HepG2 (cell line): ENCODE measurements around the gene RIMBP2. TPM values are rescaled to one million over a fixed set of nuclear protein-coding genes. Genes with fewer than 3 reads are reported as not detected.

Experiments
- ATAC-seq: fragments of 200-7000 bp; cut with Tn5 transposase; 3 replicates; pipeline ENCODE4 v1.9.1; 2020; ENCODE audit warnings: mild to moderate bottlenecking, moderate library complexity
- BruUV-seq: library from RNA; stranded (reverse); fragments of 400-500 nt; replicated peaks from 2 replicates; lab custom pipeline; 2021; lab: Mats Ljungman, UMichigan
- CTCF ChIA-PET: fragments of 300-600 bp; formaldehyde crosslinking; extraction: SDS; loops from one replicate; lab custom pipeline; 2021; ENCODE audit warnings: low total read pairs, inconsistent platforms, low intra/inter-chr PET ratio; lab: Yijun Ruan, JAX
- POLR2A ChIA-PET: fragments of 350-600 bp; sonication (Branson Sonifier 250); formaldehyde crosslinking; loops from one replicate; lab custom pipeline; 2020; ENCODE audit warnings: antibody characterized with exemption, inconsistent platforms; lab: Yijun Ruan, JAX
- DNase-seq: peaks from one replicate; pipeline ENCODE4 v3.0.0-alpha.2; 2015; ENCODE audit warnings: low spot score
- FAIRE-seq: peaks from 3 replicates; lab custom pipeline; 2011; peaks lifted over from hg19 to GRCh38; lab: Jason Lieb, UNC
- H2AFZ ChIP-seq: one replicate; pipeline ENCODE4 v1.6.1; 2011; ENCODE audit warnings: low read length, inconsistent platforms
- H3K27ac ChIP-seq: fragments of 300-600 bp; 3 replicates; pipeline ENCODE4 v1.8.0; 2011; ENCODE audit warnings: mixed run types, mild to moderate bottlenecking, mixed read lengths, low read length, inconsistent platforms; ENCODE audit not compliant: insufficient read depth; ENCODE audit errors: extremely low read length
- H3K27me3 ChIP-seq, 2 experiments: fragments of 200-600 bp in 1 of 2; 2 replicates in 1 of 2; 3 replicates in 1 of 2; pipeline versions ENCODE4 v1.6.0 to v1.8.0; 2011; ENCODE audit warnings: low read length in 2 of 2, mild to moderate bottlenecking in 2 of 2, moderate library complexity in 2 of 2, inconsistent platforms in 1 of 2; ENCODE audit not compliant: insufficient read depth in 2 of 2, control insufficient read depth in 1 of 2
- H3K36me3 ChIP-seq, 2 experiments: fragments of 200-600 bp in 1 of 2; replicated peaks in 1 of 2; 2 replicates in 1 of 2; 3 replicates in 1 of 2; pipeline versions ENCODE4 v1.5.1 to v1.8.0; 2011; ENCODE audit warnings: low read length in 2 of 2, inconsistent platforms in 1 of 2; ENCODE audit not compliant: insufficient read depth in 2 of 2, control insufficient read depth in 1 of 2
- H3K4me1 ChIP-seq: 2 replicates; pipeline ENCODE4 v1.5.1; 2012; ENCODE audit warnings: low read length, inconsistent platforms; ENCODE audit not compliant: insufficient read depth
- H3K4me2 ChIP-seq: 2 replicates; pipeline ENCODE4 v1.6.0; 2011; ENCODE audit warnings: low read depth, low read length, inconsistent platforms
- H3K4me3 ChIP-seq, 3 experiments: fragments of 200-600 bp in 1 of 3; sonication (generic), shearing (Covaris generic) in 1 of 3; replicated peaks in 1 of 3; 2 replicates each; pipeline ENCODE4 v1.5.1; 2011 to 2016; ENCODE audit warnings: low read length in 3 of 3, inconsistent platforms in 2 of 3, low read depth in 2 of 3, mild to moderate bottlenecking in 2 of 3, control low read depth in 1 of 3, mixed read lengths in 1 of 3; ENCODE audit not compliant: insufficient read depth in 1 of 3
- H3K79me2 ChIP-seq: one replicate; pipeline ENCODE4 v1.6.1; 2011; ENCODE audit warnings: low read length, inconsistent platforms; ENCODE audit not compliant: insufficient read depth
- H3K9ac ChIP-seq: 2 replicates; pipeline ENCODE4 v1.6.0; 2011; ENCODE audit warnings: mild to moderate bottlenecking, low read depth, low read length, inconsistent platforms; ENCODE audit not compliant: insufficient read depth
- H3K9me3 ChIP-seq: 2 replicates; pipeline ENCODE4 v1.5.1; 2012; ENCODE audit warnings: mild to moderate bottlenecking, low read length
- H4K20me1 ChIP-seq: 2 replicates; pipeline ENCODE4 v1.6.0; 2011; ENCODE audit warnings: inconsistent platforms, mild to moderate bottlenecking, low read length, moderate library complexity; ENCODE audit not compliant: insufficient read depth
- KDM1A ChIP-seq: IDR thresholded peaks from 2 replicates; pipeline ENCODE4 v1.6.1; 2016; ENCODE audit warnings: missing compliant biosample characterization
- KDM5B ChIP-seq: sonication (generic); formaldehyde crosslinking; IDR thresholded peaks from 2 replicates; pipeline ENCODE4 v1.4.0; 2020; ENCODE audit warnings: missing genetic modification reagents, mild to moderate bottlenecking, borderline replicate concordance
- KMT2A ChIP-seq: sonication (generic); formaldehyde crosslinking; IDR thresholded peaks from 2 replicates; pipeline ENCODE4 v1.4.0; 2020; ENCODE audit warnings: missing genetic modification reagents
- MNT ChIP-seq: fragments of 450-650 bp; IDR thresholded peaks from 2 replicates; pipeline ENCODE4 v1.6.1; 2016
- NFE2L2 ChIP-seq: fragments of 150-350 bp; IDR thresholded peaks from 2 replicates; pipeline ENCODE4 v1.6.1; 2014; ENCODE audit warnings: low read length
- PHF21A ChIP-seq: sonication (generic); formaldehyde crosslinking; IDR thresholded peaks from 2 replicates; pipeline ENCODE4 v1.5.0; 2020; ENCODE audit warnings: mild to moderate bottlenecking, missing genetic modification reagents
- PHF8 ChIP-seq: sonication (generic); formaldehyde crosslinking; IDR thresholded peaks from 2 replicates; pipeline ENCODE4 v1.5.0; 2020; ENCODE audit warnings: missing genetic modification reagents
- SMARCC2 ChIP-seq: fragments of 450-650 bp; IDR thresholded peaks from 2 replicates; pipeline ENCODE4 v1.6.1; 2017; ENCODE audit warnings: antibody characterized with exemption, mild to moderate bottlenecking
- THAP9 ChIP-seq: sonication (generic); formaldehyde crosslinking; IDR thresholded peaks from 2 replicates; pipeline ENCODE4; 2020; ENCODE audit warnings: missing genetic modification reagents, mild to moderate bottlenecking, borderline replicate concordance
- ZNF577 ChIP-seq: sonication (generic); formaldehyde crosslinking; IDR thresholded peaks from 2 replicates; pipeline ENCODE4 v1.4.0; 2020; ENCODE audit warnings: mild to moderate bottlenecking, low read depth, missing genetic modification reagents, borderline replicate concordance
- ZNF678 ChIP-seq: sonication (generic); formaldehyde crosslinking; IDR thresholded peaks from 2 replicates; pipeline ENCODE4 v1.4.0; 2020; ENCODE audit warnings: mild to moderate bottlenecking, missing genetic modification reagents
- ZNF777 ChIP-seq: sonication (generic); formaldehyde crosslinking; IDR thresholded peaks from 2 replicates; pipeline ENCODE4 v1.4.0; 2020; ENCODE audit warnings: missing genetic modification reagents
- WGBS: methylation state at CpG from one replicate; pipeline ENCODE4 v1.1.6; 2017; ENCODE audit warnings: low lambda C conversion rate; 5-methylcytosine and 5-hydroxymethylcytosine counted together
- in situ Hi-C: cut with HindIII; loops from 2 replicates; pipeline ENCODE4 v1.10.0; 2017; ENCODE audit warnings: low pct_unique_long_range_greater_than_20kb; ENCODE audit not compliant: extremely low pct_ligation_motif_present
- intact Hi-C: fragments of 100-400 bp; cut with micrococcal nuclease; formaldehyde crosslinking; loops from one replicate; pipeline ENCODE4 v1.10.0; 2022; ENCODE audit not compliant: unreplicated experiment
- polyA plus RNA-seq, 8 experiments: library from polyadenylated mRNA; depleted of rRNA in 3 of 8; stranded (reverse) in 7 of 8; unstranded in 1 of 8; fragments of >200 nt; fragmentation: Illumina TruSeq in 4 of 8; extraction: Trizol in 4 of 8; gene quantifications; 2 replicates each; pipeline versions ENCODE4 v1.2.1 to v1.2.3, GENCODE V29; 2011 to 2016; ENCODE audit warnings: low read depth in 4 of 8, missing spikeins in 1 of 8, mixed read lengths in 1 of 8; ENCODE audit not compliant: insufficient read depth in 1 of 8
- total RNA-seq, 5 experiments: library from RNA; depleted of rRNA; stranded (reverse); fragments of >200 nt; fragmentation: Illumina TruSeq; extraction: Trizol; gene quantifications; 2 replicates each; pipeline ENCODE4 v1.2.3, GENCODE V29; 2016; ENCODE audit warnings: low read depth in 1 of 5

RIMBP2 gene
- total and polyA plus RNA-seq, 2 of the 13 experiments (the other 11 are each of a cell fraction or from before 2014, with no cell fraction given) = 0.03 TPM; not detected in 1

- TF ChIP-seq THAP9 (CRISPR knock-in tag) (no peak), ZNF678 (CRISPR knock-in tag) (no peak), NFE2L2 (no peak), ZNF577 (CRISPR knock-in tag) (no peak), KMT2A (CRISPR knock-in tag) (no peak), ZNF777 (CRISPR knock-in tag) (no peak), KDM5B (CRISPR knock-in tag) (no peak)
Measured at GRCh38 chr12:130742716-130743115, 26.6 kb upstream of the RIMBP2 start (continued).

GRCh38 chr12:130742112-130742511, 26.0 kb upstream of the RIMBP2 start:
- Histone ChIP-seq H3K9ac (no peak overlapping the region), H3K27me3 (peaks cover 0 to 19% of the 10 kb centered on the region in 2 experiments; a peak in 3 of 5 replicates), H3K27ac (no peak overlapping the region), H3K4me1 (no peaks in the 10 kb centered on the region), H3K36me3 (no peaks in the 10 kb centered on the region), H3K79me2 (no peaks in the 10 kb centered on the region), H3K4me2 (no peak overlapping the region), H3K9me3 (no peaks in the 10 kb centered on the region), H4K20me1 (no peaks in the 10 kb centered on the region), H2AFZ (no peak overlapping the region), H3K4me3 (no peak overlapping the region)
- POLR2A ChIA-PET = no interaction called here
- ATAC-seq (no peak), FAIRE-seq (no peak), DNase-seq (no peak)
- CTCF ChIA-PET = no interaction called here
- TF ChIP-seq PHF21A (CRISPR knock-in tag) (no peak), KDM1A (CRISPR knock-in tag) (no peak), SMARCC2 (no peak), MNT (peak; percentile 79), PHF8 (CRISPR knock-in tag) (no peak)
- intact Hi-C loops = loop anchor here (10.0 kb wide), 2 partner anchors 277 to 697 kb away; no protein-coding TSS in a partner anchor
- in situ Hi-C loops = loop anchor here (25.0 kb wide), 1 partner anchor 705 kb away; no protein-coding TSS in a partner anchor
- 26% methylated on average over 12 of the region's 12 CpGs for WGBS
- BruUV-seq = no TSS peak
